WTC11 (cell line): Measurements from ENCODE around the gene SKIC8.

ENCODE experiments used
- CREB1 ChIP-seq: sonication (generic); formaldehyde crosslinking; IDR thresholded peaks from 2 replicates; pipeline ENCODE4 v1.8.0; 2023; ENCODE audit warnings: mild to moderate bottlenecking, missing genetic modification reagents
- ERG ChIP-seq: fragments of 250-450 bp; sonication (Bioruptor Pico); IDR thresholded peaks from 2 replicates; pipeline ENCODE4 v1.8.0; 2021; ENCODE audit warnings: mild to moderate bottlenecking
- FOXJ3 ChIP-seq: sonication (generic); formaldehyde crosslinking; IDR thresholded peaks from 2 replicates; pipeline ENCODE4 v1.9.0; 2021; ENCODE audit warnings: missing genetic modification reagents, mild to moderate bottlenecking, borderline replicate concordance
- TF ChIP-seq, protein P1 (sequence below): fragments of 200-600 bp; IDR thresholded peaks from 2 replicates; pipeline ENCODE4 v1.8.0; 2022; ENCODE audit warnings: antibody characterized with exemption
- TF ChIP-seq, protein P2 (sequence below): fragments of 250-450 bp; sonication (Bioruptor Pico); IDR thresholded peaks from 2 replicates; pipeline ENCODE4 v1.9.0; 2021; ENCODE audit warnings: mild to moderate bottlenecking, borderline replicate concordance

DNA sequence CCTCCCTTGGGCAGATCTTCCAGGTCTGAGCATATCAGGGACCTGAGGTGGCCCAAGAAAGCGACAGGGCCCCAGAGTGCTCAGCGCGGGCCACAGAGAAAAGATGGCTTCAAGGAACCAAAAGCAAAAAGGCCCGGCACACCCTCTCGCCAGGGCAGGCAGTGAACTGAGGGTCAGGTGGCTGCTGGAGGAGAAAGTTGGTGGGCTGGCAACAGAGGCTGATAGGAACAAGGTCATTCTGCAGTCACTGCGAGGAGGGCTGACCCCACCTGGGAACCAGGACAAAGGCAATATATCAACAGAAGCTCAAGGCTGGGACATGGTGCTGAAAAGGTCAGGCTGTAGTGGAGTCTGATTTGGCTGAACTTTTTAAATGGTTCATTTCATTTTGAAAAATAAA, 62.3 kb downstream of the SKIC8 start:
- TF ChIP-seq ERG (CRISPR knock-in tag) (no peak), FOXJ3 (CRISPR knock-in tag) (no peak), CREB1 (CRISPR knock-in tag) (no peak)
- TF ChIP-seq, protein P1, sequence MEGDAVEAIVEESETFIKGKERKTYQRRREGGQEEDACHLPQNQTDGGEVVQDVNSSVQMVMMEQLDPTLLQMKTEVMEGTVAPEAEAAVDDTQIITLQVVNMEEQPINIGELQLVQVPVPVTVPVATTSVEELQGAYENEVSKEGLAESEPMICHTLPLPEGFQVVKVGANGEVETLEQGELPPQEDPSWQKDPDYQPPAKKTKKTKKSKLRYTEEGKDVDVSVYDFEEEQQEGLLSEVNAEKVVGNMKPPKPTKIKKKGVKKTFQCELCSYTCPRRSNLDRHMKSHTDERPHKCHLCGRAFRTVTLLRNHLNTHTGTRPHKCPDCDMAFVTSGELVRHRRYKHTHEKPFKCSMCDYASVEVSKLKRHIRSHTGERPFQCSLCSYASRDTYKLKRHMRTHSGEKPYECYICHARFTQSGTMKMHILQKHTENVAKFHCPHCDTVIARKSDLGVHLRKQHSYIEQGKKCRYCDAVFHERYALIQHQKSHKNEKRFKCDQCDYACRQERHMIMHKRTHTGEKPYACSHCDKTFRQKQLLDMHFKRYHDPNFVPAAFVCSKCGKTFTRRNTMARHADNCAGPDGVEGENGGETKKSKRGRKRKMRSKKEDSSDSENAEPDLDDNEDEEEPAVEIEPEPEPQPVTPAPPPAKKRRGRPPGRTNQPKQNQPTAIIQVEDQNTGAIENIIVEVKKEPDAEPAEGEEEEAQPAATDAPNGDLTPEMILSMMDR, result no peak
- TF ChIP-seq, protein P2, sequence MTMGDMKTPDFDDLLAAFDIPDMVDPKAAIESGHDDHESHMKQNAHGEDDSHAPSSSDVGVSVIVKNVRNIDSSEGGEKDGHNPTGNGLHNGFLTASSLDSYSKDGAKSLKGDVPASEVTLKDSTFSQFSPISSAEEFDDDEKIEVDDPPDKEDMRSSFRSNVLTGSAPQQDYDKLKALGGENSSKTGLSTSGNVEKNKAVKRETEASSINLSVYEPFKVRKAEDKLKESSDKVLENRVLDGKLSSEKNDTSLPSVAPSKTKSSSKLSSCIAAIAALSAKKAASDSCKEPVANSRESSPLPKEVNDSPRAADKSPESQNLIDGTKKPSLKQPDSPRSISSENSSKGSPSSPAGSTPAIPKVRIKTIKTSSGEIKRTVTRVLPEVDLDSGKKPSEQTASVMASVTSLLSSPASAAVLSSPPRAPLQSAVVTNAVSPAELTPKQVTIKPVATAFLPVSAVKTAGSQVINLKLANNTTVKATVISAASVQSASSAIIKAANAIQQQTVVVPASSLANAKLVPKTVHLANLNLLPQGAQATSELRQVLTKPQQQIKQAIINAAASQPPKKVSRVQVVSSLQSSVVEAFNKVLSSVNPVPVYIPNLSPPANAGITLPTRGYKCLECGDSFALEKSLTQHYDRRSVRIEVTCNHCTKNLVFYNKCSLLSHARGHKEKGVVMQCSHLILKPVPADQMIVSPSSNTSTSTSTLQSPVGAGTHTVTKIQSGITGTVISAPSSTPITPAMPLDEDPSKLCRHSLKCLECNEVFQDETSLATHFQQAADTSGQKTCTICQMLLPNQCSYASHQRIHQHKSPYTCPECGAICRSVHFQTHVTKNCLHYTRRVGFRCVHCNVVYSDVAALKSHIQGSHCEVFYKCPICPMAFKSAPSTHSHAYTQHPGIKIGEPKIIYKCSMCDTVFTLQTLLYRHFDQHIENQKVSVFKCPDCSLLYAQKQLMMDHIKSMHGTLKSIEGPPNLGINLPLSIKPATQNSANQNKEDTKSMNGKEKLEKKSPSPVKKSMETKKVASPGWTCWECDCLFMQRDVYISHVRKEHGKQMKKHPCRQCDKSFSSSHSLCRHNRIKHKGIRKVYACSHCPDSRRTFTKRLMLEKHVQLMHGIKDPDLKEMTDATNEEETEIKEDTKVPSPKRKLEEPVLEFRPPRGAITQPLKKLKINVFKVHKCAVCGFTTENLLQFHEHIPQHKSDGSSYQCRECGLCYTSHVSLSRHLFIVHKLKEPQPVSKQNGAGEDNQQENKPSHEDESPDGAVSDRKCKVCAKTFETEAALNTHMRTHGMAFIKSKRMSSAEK (CRISPR knock-in tag), result no peak
